HL-60 (cell line): ENCODE measurements around the gene INPP5E.

Experiments used
- CTCF ChIP-seq: IDR thresholded peaks from one replicate; pipeline ENCODE4 v1.5.1; 2011; ENCODE audit warnings: low read length, control low read depth, inconsistent platforms; ENCODE audit not compliant: insufficient read depth
- GABPA ChIP-seq: IDR thresholded peaks from 2 replicates; pipeline ENCODE4 v1.6.1; 2012; ENCODE audit warnings: low read depth
- POLR2AphosphoS5 ChIP-seq: IDR thresholded peaks from 2 replicates; pipeline ENCODE4 v1.6.1; 2012; ENCODE audit warnings: low read depth

DNA sequence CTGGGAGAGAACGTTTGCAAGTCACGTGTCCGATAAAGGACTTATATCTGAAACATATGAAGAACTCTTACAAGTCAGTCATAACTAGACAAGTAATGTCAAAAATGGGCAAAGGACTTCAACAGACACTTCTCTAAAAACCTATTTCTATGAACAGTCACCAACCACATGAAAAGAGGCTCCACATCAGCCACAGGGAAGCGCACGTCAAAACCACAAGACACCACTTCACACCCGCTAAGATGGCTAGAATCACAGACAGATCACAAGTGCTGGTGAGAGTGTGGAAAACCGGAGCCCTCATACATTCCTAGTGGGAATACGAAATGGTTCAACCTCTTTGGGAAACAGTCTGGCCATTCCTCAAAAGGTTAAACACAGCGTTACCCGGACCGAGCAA is 54.6 kb downstream of the INPP5E start:
- no peak for TF ChIP-seq CTCF
- TF ChIP-seq POLR2AphosphoS5, result 0 out of 2 replicates have a peak, but pooled peaks have one; percentile 32
- no peak for TF ChIP-seq GABPA
